ENCODE measurements around the gene PIRT.

The PIRT gene

DNA sequence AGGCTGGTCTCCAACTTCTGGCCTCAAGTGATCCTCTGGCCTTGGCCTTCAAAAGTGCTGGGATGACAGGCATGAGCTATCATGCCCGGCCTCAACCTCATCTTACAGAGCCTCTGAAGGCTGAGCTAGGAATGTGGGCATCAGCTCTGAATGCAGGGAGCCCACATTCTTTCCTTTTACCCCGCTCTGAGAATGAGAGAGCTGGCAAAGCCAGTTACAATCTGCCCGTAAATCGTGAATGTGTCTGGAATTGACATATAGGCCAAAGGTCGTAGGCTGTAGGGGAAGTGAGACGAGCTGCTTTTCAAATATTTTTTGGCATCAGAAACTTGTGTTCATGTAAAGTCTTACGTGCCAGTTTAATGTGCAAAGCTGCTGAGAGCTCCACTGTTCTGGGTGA lies 38.5 kb downstream of the PIRT start:
- Histone ChIP-seq H3K4me2 (ENCODE audit: low read depth, low read length) (no peak overlapping the region), H2AFZ (ENCODE audit: low read length) (no peak overlapping the region), H3K9ac (ENCODE audit: low read length) (no peak overlapping the region), H3K27ac (ENCODE audit: low read length) (no peak overlapping the region), H3K36me3 (replicated peaks; ENCODE audit: insufficient read depth, low read length) (no peaks in the 10 kb centered on the region), H3K9me2 (replicated peaks; ENCODE audit: insufficient read depth, low read length) (no peaks in the 10 kb centered on the region), H3K27me3 (replicated peaks; ENCODE audit: insufficient read depth, low read length) (no peaks in the 10 kb centered on the region), H3K9me3 (replicated peaks; ENCODE audit: insufficient read depth, low read length) (no peaks in the 10 kb centered on the region), H3K79me2 (ENCODE audit: low read length) (no peaks in the 10 kb centered on the region), H3F3A (ENCODE audit: insufficient read depth, low read length) (no peaks in the 10 kb centered on the region), H4K20me1 (ENCODE audit: insufficient read depth, low read length) (no peaks in the 10 kb centered on the region), H3K4me1 (ENCODE audit: low read length) (no peaks in the 10 kb centered on the region), H3K4me3 (ENCODE audit: low read length) (no peak overlapping the region)
- no peak for DNase-seq
- no peak for TF ChIP-seq EZH2 (optimal IDR thresholded peaks at IDR 0.05; ENCODE audit: low read depth, low read length)
- TF ChIP-seq EZH2phosphoT487 (IDR thresholded peaks at IDR 0.05; ENCODE audit: low read length), result no peak
- no peak for TF ChIP-seq CTCF (IDR thresholded peaks at IDR 0.05; ENCODE audit: low read length)

DNA sequence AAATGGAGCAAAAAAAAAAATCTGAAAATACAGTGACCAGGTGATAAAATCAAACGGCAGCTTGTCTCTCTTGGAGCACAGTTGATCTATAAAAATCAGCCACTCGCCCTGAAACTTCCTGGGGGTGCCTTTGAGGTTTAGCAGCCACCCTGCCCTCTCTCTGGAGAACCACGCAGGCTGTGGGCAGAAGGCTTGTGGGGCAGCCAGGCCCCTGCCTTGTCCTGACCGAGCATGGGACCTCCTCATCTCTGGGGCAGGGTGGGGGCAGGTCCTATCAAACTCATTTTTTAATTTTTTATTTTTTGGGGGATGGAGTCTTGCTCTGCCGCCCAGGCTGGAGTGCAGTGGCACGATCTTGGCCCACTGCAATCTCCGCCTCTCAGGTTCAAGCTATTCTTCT lies 39.0 kb downstream of the PIRT start:
- H3F3A ChIP-seq (ENCODE audit: insufficient read depth, low read length), result no peaks in the 10 kb centered on the region
- H2AFZ ChIP-seq (ENCODE audit: low read length), result no peak overlapping the region
- no peak overlapping the region for H3K4me3 ChIP-seq (ENCODE audit: low read length)
- H3K9me3 ChIP-seq (replicated peaks; ENCODE audit: insufficient read depth, low read length), result no peaks in the 10 kb centered on the region
- H3K27me3 ChIP-seq (replicated peaks; ENCODE audit: insufficient read depth, low read length), result no peaks in the 10 kb centered on the region
- no peak overlapping the region for H3K9ac ChIP-seq (ENCODE audit: low read length)
- no peaks in the 10 kb centered on the region for H3K36me3 ChIP-seq (replicated peaks; ENCODE audit: insufficient read depth, low read length)
- TF ChIP-seq CTCF (IDR thresholded peaks at IDR 0.05; ENCODE audit: low read length) (no peak), EZH2phosphoT487 (IDR thresholded peaks at IDR 0.05; ENCODE audit: low read length) (no peak), EZH2 (optimal IDR thresholded peaks at IDR 0.05; ENCODE audit: low read depth, low read length) (no peak)
- H3K4me1 ChIP-seq (ENCODE audit: low read length), result no peaks in the 10 kb centered on the region
- H3K9me2 ChIP-seq (replicated peaks; ENCODE audit: insufficient read depth, low read length), result no peaks in the 10 kb centered on the region
- no peak for DNase-seq
- no peak overlapping the region for H3K4me2 ChIP-seq (ENCODE audit: low read depth, low read length)
- no peak overlapping the region for H3K27ac ChIP-seq (ENCODE audit: low read length)
- H3K79me2 ChIP-seq (ENCODE audit: low read length), result no peaks in the 10 kb centered on the region
- H4K20me1 ChIP-seq (ENCODE audit: insufficient read depth, low read length), result no peaks in the 10 kb centered on the region

DNA sequence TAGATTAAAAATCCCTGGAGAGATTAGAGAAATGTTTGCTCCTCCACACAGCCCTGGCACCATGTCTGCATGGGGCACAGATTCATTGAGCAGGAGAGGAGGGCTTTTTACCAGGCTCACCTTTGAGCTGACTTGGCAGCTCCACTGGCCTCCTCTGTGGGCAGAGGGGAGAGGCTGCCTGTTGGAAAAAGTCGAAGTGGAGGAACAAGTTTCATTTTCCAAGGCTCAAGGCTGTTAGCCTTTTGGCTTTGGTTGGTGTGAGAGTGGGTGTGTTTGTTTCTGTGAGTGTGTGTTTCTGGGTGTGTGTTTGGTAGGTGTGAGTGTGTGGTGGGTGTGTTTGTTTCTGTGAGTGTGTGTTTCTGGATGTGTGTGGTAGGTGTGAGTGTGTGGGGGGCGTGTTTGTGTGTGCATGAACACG lies 39.5 kb downstream of the PIRT start:
- Histone ChIP-seq H3K9ac (ENCODE audit: low read length) (no peak overlapping the region), H2AFZ (ENCODE audit: low read length) (no peak overlapping the region), H3K9me3 (replicated peaks; ENCODE audit: insufficient read depth, low read length) (no peaks in the 10 kb centered on the region), H3F3A (ENCODE audit: insufficient read depth, low read length) (no peaks in the 10 kb centered on the region), H3K27me3 (replicated peaks; ENCODE audit: insufficient read depth, low read length) (no peaks in the 10 kb centered on the region), H3K79me2 (ENCODE audit: low read length) (no peaks in the 10 kb centered on the region), H3K27ac (ENCODE audit: low read length) (no peak overlapping the region), H3K4me3 (ENCODE audit: low read length) (no peak overlapping the region), H3K4me2 (ENCODE audit: low read depth, low read length) (no peak overlapping the region), H4K20me1 (ENCODE audit: insufficient read depth, low read length) (no peaks in the 10 kb centered on the region), H3K9me2 (replicated peaks; ENCODE audit: insufficient read depth, low read length) (no peaks in the 10 kb centered on the region), H3K4me1 (ENCODE audit: low read length) (no peaks in the 10 kb centered on the region), H3K36me3 (replicated peaks; ENCODE audit: insufficient read depth, low read length) (no peaks in the 10 kb centered on the region)
- no peak for DNase-seq
- TF ChIP-seq CTCF (IDR thresholded peaks at IDR 0.05; ENCODE audit: low read length) (no peak), EZH2 (optimal IDR thresholded peaks at IDR 0.05; ENCODE audit: low read depth, low read length) (no peak), EZH2phosphoT487 (IDR thresholded peaks at IDR 0.05; ENCODE audit: low read length) (no peak)
